Left renal pelvis (tissue), 4 donors: ENCODE results near the gene CCDC117. TPM values are rescaled to one million over a fixed set of nuclear protein-coding genes. Genes with fewer than 3 reads are reported as not detected.
"Not testable (repeated sequence)": the region's sequence is repeated elsewhere in the genome, so short reads cannot be mapped to it uniquely, and the experiment has no call there.

Experiments
- DNase-seq, 4 donors: peaks; one replicate each; pipeline ENCODE4 v3.0.0-alpha.2; 2013; ENCODE audit warnings: low read depth in 4 of 4, low spot score in 3 of 4
- polyA plus RNA-seq, 4 donors: library from polyadenylated mRNA; unstranded; fragments of 120-200 nt; gene quantifications; one replicate each; pipeline ENCODE4 v1.2.1, GENCODE V29; 2013; ENCODE audit not compliant: insufficient read length in 4 of 4

CCDC117 gene
- polyA plus RNA-seq, 4 donors, result 34.3 to 44.9 (median 39.9) TPM

- DNase-seq, result no peak
Observed at GRCh38 chr22:28799606-28800307, 27.3 kb downstream of the CCDC117 start.

GRCh38 chr22:28800308-28801041 lies 28.0 kb downstream of the CCDC117 start, which contains the start of gene XBP1:
TSS of gene XBP1 (minus strand) at chr22:28800569.
- peak; percentile 89 to 92 (median 90) for DNase-seq

GRCh38 chr22:28801845-28802594 lies 29.5 kb downstream of the CCDC117 start:
- DNase-seq, result no peak

GRCh38 chr22:28802595-28803123 lies 30.2 kb downstream of the CCDC117 start:
- no peak for DNase-seq

GRCh38 chr22:28805426-28805825 lies 32.9 kb downstream of the CCDC117 start:
- not testable (repeated sequence) for DNase-seq

GRCh38 chr22:28808716-28809355 lies 36.3 kb downstream of the CCDC117 start:
- DNase-seq, result no peak

DNA sequence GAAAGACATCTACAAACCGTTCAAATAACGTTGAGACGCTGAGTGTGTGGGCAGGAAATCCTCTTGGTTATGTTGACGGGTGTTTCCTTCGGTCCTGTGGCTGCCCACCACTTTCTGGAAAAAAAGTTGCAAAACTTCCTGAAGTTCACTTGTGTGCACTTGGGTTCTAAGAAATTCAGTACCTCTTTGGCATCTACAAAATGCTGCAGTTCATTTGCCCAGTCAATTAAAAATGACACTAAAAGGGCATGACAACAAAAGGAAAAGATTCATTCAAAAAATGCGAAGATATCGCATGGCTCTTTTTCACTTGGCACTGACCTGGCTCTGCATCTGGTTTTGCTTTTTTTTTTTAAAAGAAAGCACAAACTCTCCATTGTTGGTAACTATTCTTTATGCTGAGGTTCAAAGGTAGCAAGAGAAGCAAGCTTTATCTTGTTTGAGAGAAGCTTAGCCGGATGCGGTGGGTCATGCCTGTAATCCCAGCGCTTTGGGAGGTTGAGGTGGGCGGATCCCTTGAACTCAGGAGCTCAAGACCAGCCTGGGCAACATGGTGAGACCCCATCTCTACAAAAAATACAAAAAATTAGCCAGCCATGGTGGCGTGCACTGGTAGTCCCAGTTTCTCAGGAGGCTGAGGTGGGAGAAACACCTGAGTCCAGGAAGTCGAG lies 38.5 kb downstream of the CCDC117 start:
- no peak for DNase-seq

DNA sequence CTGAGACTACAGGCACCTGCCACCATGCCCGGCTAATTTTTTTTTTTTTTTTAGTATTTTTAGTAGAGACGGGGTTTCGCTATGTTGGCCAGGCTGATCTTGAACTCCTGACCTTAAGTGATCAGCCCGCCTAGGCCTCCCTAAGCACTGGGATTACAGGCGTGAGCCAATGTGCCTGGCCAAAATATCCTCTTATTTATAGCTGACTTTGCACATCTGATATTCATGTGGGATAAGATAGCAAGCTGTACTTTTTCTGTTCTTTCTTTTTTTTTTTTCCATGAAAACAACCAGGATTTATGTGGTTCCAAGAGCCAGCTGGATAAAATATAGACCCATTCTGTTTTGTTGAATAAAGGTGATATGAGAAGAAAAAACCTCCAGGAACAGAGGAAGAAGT lies 40.0 kb downstream of the CCDC117 start:
- no peak for DNase-seq

DNA sequence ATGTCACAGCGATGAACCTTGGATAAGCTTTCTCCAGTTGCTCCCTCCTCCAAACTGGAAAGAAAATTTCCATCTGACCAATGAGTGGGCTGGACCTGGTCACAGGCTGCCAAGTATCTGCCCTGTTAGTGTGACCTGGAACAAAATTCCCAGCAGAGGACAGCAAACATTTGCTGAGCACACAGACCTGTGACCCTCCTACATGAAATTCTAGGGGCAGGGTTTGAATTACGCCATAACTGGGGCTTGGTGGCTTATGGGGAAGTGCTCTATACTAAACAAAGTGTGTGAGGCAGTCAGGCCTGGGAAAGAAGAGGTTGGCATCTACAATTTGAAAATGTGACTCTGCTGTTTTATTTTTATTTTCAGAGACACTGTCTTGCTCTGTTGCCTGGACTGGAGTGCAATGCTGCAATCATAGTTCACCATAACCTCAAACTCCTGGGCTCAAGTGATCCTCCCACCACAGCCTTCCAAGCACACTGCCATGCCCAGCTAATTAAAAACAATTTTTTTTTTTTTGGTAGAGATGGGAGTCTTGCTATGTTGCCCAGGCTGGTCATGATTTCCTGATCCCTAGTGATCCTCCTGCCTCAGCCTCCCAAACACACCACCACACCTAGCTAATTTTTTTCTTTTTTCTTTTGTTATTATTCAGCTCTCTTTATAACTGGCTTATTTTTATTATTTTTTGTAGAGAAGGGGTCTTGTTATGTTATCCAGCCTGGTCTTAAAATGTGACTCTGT lies 41.5 kb downstream of the CCDC117 start:
- DNase-seq, result no peak

- DNase-seq, result no peak
Observed at GRCh38 chr22:28815111-28815510, 42.6 kb downstream of the CCDC117 start.

GRCh38 chr22:28815729-28816128 lies 43.2 kb downstream of the CCDC117 start:
- no peak for DNase-seq

- DNase-seq, result no peak
Observed at GRCh38 chr22:28817064-28817463, 44.6 kb downstream of the CCDC117 start.

DNA sequence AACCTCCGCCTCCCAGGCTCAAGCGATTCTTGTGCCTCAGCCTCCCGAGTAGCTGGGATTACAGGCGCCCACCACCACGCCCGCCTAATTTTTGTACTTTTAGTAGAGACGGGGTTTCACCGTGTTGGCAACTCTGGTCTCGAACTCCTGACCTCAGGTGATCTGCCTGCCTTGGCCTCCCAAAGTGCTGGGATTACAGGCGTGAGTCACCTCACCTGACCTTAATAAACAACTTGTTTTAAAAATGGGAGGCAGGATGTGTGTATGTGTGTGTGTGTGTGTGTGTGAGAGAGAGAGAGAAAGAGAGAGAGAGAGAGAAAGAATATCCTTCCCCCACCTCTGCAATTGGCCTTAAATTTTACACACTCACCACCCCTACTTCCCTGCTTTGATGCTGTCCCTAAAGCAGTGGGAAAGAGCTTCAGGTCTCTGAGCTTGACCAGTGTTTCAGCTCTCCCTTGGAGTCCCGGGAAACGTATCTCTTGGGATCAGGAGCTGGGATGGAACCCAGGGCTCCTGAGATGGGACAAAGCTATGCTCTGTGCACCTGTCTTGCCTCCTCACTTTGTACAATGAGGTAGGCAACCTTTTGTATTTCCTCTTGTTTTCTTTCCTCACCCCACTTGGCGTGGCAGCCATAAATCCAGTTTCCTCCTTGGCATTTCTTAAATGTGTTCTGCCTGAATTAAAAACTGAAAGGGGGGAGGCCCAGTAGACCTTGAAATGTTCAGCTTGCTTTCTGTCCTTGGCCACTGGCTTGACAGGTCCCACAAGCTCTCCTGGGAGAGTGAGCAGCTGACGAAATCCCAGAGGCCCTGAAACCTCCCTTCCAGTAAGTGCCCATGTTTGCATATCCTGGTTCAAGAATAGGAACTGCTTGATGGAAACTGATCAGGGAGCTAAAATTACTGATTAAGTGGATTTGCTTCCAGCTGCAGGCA lies 45.7 kb downstream of the CCDC117 start:
- DNase-seq, result peak in 3 of 4 donors; percentile 56 to 77 (median 58)

- DNase-seq, result no peak
Observed at GRCh38 chr22:28819253-28820096, 47.0 kb downstream of the CCDC117 start.

DNA sequence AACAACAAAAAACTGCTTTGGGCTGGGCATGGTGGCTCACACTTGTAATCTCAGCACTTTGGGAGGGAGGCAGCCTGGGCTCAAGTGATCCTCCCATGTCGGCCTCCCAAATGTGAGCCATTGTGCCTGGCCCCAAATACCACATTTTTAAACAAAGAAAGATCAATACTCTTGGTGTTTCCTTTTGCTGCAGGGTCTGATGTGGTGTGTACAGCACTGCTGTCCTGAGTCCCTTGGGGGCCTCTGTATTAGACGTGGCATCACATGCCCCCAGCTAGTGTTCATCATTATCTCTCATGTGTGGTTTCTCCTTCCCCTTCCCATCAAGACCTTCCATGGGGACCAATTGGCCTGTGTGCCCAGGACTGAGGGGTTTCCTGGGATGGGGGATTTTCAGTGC lies 48.4 kb downstream of the CCDC117 start:
- DNase-seq, result no peak

- no peak for DNase-seq
Observed at GRCh38 chr22:28821452-28821851, 49.0 kb downstream of the CCDC117 start.

DNA sequence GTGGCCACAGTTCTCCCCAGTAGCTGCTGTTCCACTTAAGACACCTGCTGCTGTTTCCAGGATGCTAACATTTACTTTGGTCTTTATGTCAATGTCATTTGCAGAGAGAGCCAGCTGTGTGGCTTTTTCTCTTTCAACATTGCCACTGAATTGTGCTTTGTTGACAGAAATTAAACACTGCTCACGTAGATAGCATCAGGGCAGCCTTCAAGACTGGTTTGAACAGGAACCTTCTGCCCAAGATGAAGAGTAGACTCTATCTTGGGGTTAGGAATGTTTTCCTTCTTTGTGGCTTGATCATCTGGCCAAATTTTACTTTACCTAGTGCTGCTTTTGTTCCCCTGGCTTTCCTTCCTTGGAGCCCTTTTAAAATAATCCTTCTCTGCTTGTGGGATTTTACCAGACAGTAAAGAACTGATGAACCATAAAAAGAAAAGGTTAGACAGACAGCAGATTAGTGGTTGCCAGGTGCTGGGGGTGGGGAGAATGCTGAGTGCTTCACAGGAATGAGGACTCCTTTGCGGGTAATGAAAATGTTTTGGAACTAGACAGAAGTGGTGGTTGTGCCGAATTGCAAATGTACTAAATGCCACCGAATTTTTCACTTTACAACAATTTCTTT lies 50.5 kb downstream of the CCDC117 start:
- no peak for DNase-seq
